ENCODE data around the gene FKBP1C. TPM values are rescaled to one million over a fixed set of nuclear protein-coding genes. Genes with fewer than 3 reads are reported as not detected.

The FKBP1C gene
- total and polyA plus RNA-seq, 2 donors (not counting 3 experiments of a cell fraction or from before 2014, with no cell fraction given), result 2.0 to 7.7 TPM

DNA sequence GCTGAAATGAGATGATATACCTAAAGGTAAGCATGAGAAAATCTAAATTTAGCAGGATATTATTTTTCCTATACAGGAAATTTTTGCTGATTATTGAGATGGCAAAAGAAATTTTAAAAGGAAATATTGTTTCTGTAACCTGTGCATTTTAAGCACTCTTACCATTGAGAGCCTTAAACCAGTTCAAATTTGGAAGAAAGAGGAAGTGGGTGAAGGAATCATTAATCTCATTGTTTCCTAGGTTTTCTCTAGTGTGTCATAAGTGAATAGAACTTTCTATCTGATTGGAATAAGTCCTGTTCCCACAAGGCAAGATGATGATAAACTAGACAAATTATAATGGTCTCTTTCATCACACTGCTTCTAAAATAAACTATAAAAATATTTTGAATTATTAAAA, 22.4 kb upstream of the FKBP1C start:
- H3K9me1 ChIP-seq (replicated peaks; ENCODE audit: control insufficient read depth, extremely low read depth, insufficient read depth, low read length), result no peaks in the 10 kb centered on the region
- intact Hi-C loops (cut with micrococcal nuclease) (loop anchor here (1.0 kb wide), 1 partner anchor 33 kb away; no protein-coding TSS in a partner anchor), dilution Hi-C loops (cut with MboI; ENCODE audit: extremely low pct_ligation_motif_present, low sequenced_read_pairs) (no loop called here)
- FAIRE-seq, result no peak
- TF ChIP-seq EZH2 (IDR thresholded peaks at IDR 0.05; ENCODE audit: borderline replicate concordance, low read depth, low read length, severe bottlenecking) (no peak), GATA2 (IDR thresholded peaks at IDR 0.05; ENCODE audit: insufficient read depth, insufficient read length, low read depth, low read length) (no peak), FOS (IDR thresholded peaks at IDR 0.05; ENCODE audit: borderline replicate concordance, insufficient read depth, low read length) (no peak), POLR2A (IDR thresholded peaks at IDR 0.05; ENCODE audit: low read depth, low read length) (no peak), JUN (IDR thresholded peaks at IDR 0.05; ENCODE audit: borderline replicate concordance, insufficient read depth, insufficient read length, low read depth) (no peak), POLR2AphosphoS5 (IDR thresholded peaks at IDR 0.05; ENCODE audit: insufficient read depth, low read depth, low read length) (no peak), MYC (IDR thresholded peaks at IDR 0.05; ENCODE audit: low read depth, low read length) (no peak)
- TF ChIP-seq, protein P1, sequence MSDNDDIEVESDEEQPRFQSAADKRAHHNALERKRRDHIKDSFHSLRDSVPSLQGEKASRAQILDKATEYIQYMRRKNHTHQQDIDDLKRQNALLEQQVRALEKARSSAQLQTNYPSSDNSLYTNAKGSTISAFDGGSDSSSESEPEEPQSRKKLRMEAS (IDR thresholded peaks at IDR 0.05; ENCODE audit: insufficient read depth, insufficient read length), result no peak
- TF ChIP-seq, protein P2, sequence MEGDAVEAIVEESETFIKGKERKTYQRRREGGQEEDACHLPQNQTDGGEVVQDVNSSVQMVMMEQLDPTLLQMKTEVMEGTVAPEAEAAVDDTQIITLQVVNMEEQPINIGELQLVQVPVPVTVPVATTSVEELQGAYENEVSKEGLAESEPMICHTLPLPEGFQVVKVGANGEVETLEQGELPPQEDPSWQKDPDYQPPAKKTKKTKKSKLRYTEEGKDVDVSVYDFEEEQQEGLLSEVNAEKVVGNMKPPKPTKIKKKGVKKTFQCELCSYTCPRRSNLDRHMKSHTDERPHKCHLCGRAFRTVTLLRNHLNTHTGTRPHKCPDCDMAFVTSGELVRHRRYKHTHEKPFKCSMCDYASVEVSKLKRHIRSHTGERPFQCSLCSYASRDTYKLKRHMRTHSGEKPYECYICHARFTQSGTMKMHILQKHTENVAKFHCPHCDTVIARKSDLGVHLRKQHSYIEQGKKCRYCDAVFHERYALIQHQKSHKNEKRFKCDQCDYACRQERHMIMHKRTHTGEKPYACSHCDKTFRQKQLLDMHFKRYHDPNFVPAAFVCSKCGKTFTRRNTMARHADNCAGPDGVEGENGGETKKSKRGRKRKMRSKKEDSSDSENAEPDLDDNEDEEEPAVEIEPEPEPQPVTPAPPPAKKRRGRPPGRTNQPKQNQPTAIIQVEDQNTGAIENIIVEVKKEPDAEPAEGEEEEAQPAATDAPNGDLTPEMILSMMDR (IDR thresholded peaks at IDR 0.05; ENCODE audit: extremely low read depth in 1 of 2, insufficient read depth in 1 of 2, low read depth in 1 of 2, low read length in 2 of 2), result no peak
- H4K20me1 ChIP-seq (replicated peaks; ENCODE audit: control insufficient read depth, extremely low read depth, insufficient read depth, low read length), result no peaks in the 10 kb centered on the region
- DNase-seq (ENCODE audit: low read depth, low spot score), result no peak
- no peak overlapping the region for H3K4me3 ChIP-seq (replicated peaks in 1 of 3; ENCODE audit: insufficient read depth in 1 of 3, low read depth in 1 of 3, low read length in 3 of 3)
- H3K9ac ChIP-seq (replicated peaks; ENCODE audit: extremely low read depth, insufficient read depth, low read length), result no peak overlapping the region
- H3K36me3 ChIP-seq (ENCODE audit: control insufficient read depth in 2 of 2, extremely low read depth in 1 of 2, insufficient read depth in 2 of 2, low read length in 2 of 2), result no peaks in the 10 kb centered on the region
- H2AFZ ChIP-seq (ENCODE audit: low read depth, low read length), result no peak overlapping the region
- no peaks in the 10 kb centered on the region for H3K79me2 ChIP-seq (ENCODE audit: control insufficient read depth, insufficient read depth, low read length)
- ChIA-PET POLR2A (no interaction called here), CTCF (no interaction called here)
- H3K4me2 ChIP-seq (ENCODE audit: insufficient read depth, low read length), result no peak overlapping the region
- no peaks in the 10 kb centered on the region for H3K4me1 ChIP-seq (ENCODE audit: control insufficient read depth, extremely low read depth, insufficient read depth, low read length)
- H3K9me3 ChIP-seq (replicated peaks; ENCODE audit: control insufficient read depth, insufficient read depth, low read length), result no peaks in the 10 kb centered on the region
- BruUV-seq (replicated peaks), result no TSS peak
- no peak overlapping the region for H3K27ac ChIP-seq (ENCODE audit: insufficient read depth, low read depth, low read length)
- no peaks in the 10 kb centered on the region for H3K27me3 ChIP-seq (ENCODE audit: control insufficient read depth in 2 of 2, insufficient read depth in 2 of 2, low read length in 2 of 2)

Data from endothelial cell of umbilical vein (primary cell).